Measurements from ENCODE around the gene GRM7.

GRCh38 chr3:7710284-7710683, 849.4 kb downstream of the GRM7 start:
- no peak for TF ChIP-seq CTCF (IDR thresholded peaks at IDR 0.05; ENCODE audit: insufficient read depth, low read length)
- TF ChIP-seq REST (IDR thresholded peaks at IDR 0.05; ENCODE audit: insufficient replicate concordance, low read depth), result no peak

All from HL-60 (cell line).